ENCODE measurements around the gene RBM38.
"Not testable (repeated sequence)": the region's sequence is repeated elsewhere in the genome, so short reads cannot be mapped to it uniquely, and the experiment has no call there.

Gene RBM38

DNA sequence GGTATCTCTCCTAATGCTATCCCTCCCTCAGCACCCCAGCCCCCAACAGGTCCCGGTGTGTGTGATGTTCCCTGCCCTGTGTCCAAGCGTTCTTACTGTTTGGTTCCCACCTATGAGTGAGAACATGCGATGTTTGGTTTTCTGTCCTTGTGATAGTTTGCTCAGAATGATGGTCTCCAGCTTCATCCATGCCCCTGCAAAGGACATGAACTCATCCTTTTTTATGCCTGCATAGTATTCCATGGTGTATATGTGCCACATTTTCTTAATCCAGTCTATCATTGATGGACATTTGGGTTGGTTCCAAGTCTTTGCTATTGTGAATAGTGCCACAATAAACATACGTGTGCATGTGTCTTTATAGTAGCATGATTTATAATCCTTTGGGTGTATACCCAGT is 28.3 kb downstream of the RBM38 start:
- DNase-seq, result not testable (repeated sequence)

DNA sequence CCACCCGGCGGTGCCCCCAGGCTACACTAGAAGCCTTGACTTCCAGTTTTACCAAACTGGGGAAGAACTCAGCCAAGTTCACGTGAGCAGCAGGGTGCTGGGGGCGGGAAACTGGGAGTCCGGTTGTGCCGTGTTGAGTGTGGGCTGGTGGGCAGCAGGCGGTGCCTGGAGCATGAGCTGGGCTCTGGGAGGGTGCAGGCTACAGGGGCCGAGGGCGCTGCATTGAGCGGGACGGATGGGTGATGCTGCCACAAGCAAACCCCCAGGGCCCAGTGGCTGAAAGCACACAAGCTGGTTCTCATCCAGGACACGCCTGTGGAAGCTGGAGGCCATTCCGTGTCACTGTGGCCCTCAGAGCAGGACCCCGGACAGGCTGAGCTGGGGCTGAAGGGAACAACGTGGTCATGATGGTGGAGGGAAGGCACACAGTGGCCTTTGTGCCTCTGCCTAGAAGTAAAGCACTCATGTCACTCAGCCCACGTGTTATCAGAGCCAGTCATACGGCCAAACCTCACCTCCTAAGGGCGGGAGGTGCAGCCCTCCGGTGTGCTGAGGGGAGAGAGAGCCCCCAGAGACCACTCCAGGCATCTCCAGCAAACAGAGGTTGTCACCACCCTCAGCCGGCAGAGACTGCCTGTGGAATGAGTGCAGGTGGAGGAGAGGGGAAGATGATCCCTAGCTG is 29.5 kb downstream of the RBM38 start:
- no peak for DNase-seq

DNA sequence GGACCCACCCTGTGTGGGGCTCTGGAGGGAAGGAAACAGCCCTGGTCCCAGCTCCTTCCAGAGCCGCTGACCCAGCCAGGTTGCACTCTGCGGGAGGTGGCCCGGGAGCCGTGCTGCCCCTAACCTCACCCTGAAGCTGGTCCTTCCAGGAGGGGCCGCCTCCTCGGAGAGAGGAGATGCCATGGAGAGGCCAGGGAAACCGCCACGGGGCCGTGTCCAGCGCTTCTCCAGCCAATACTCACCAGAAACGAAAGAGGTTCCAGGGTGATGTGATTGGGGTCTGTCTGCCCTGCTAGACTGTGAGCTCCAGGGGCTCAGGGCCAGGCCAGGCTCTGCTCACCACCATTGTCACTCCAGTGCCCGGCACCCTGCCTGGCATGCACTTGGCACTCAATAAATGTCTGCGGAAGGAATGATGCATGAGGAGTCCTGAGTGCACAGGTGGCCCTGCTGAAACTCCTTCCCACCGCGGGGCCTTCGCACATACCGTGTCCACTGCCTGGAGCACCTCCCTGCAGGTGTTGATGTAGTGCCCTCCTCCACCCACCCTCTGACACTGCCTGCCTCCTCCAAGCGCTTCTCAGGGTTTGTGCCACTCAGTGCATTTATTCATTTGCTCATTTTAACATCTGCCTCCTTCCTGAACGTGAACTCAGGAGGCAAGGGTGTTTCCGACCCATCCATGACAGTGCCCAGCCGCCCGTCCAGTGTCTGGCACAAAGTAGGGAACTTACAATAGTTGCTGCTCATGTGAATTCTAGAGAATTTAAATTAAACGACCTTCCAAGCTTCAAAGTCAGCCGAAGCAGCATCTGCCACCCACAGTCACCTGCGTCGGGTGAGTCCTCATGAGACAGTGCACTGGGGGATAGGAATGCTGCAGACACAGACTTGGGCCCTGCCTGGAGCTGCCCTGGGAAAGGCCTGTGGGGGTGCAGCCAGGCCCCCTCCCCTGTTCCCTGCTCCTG is 30.3 kb downstream of the RBM38 start:
- no peak for DNase-seq

DNA sequence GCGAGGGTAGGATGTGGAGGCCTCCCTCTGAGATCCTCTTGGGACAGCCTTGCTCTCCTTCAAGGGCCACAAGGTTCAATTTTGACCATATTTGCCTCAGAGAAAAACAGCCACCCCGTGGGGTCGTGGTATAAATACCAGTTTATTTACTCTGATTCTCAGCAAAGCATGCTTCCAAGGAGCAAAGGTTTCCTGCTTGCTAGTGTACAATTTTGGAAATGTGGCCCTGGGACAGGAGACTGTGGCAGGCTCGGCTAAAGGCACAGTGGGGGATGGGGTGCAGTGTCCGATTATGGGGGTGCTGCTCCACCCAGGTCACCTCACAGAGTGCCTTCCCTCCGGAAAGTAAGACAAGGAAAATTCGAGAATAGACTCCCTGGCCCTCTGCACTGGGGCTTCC is 31.1 kb downstream of the RBM38 start:
- no peak for DNase-seq

DNA sequence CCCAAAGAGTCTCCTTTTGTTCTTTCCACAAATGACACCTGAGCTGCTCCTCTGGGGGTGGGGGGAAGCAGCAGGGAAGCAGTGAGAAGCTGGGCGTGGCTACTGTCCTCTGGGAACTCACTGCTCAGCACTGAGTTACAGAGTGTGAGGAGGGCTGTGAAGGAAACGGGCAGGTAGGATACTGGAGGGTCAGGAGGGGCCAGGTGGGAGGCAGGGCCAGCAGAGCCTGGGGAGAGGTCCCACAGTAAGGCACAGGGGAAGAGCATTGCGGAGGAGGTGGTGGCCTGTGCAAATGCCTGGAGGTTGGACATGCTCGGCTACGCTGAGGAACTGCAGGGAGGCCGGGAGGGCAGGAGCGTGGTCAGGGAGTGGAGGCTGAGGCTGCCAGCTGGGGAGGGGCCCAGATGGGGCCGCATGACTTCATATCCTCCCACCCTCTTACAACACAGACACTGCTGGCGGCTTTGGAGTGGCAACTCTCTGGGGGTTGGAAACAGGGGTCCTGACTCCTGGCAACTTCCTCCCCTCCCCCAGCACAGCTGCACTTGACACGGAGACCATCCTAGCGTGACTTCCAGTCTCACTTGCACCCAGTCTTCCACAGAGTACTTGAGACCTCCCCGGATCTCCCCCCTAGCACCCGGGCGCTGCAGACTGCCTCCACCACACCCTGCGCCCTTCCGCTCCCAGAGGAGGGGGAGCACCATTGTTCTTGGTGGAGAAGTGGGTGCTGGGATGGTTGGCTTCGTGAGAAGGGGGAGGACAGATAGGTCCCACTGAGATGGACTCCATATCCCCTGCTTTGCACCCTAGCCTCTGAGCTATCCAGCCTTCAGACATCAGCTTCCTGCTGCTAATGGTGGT is 34.2 kb downstream of the RBM38 start:
- peak; percentile 46 for DNase-seq

DNA sequence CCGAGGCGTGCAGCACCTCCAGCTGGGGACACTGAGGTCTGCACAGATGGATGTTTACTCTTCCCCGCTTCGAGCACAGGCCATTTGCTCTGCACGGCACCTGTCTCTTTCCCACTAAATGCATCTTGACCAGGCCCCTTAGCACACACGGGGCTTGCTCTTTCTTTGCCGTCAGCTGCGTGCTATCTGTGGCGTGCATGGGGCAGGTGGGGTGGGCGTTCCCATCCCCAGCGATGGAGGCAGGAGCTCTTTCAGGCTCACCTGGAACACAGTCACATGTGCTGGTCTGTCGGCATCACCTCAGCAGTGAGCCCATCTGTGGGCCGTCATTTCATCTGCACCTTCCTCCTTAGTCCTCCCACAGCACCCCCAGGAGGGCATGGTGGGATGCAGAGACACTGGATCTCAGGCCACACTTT is 35.1 kb downstream of the RBM38 start:
- DNase-seq, result no peak

DNA sequence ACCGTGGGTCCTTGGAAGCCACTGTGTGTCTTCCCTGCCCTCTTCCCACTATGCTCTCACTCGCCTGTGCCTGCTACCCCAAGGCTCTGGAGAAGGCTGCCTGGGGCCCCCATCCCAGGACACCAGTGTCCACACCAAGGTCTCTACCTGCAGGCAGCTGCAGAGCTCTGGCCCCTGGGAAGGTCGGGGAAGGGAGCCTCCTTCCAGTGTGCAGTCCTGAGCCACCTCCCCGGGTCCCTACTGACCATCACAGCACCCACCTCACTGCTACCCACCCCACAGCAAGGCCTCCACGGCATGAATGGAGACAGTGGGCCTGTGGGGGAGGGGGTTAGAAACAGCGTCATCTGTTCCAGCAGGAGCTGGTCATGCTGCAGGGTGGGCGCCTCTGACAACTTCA is 35.6 kb downstream of the RBM38 start:
- DNase-seq, result no peak

DNA sequence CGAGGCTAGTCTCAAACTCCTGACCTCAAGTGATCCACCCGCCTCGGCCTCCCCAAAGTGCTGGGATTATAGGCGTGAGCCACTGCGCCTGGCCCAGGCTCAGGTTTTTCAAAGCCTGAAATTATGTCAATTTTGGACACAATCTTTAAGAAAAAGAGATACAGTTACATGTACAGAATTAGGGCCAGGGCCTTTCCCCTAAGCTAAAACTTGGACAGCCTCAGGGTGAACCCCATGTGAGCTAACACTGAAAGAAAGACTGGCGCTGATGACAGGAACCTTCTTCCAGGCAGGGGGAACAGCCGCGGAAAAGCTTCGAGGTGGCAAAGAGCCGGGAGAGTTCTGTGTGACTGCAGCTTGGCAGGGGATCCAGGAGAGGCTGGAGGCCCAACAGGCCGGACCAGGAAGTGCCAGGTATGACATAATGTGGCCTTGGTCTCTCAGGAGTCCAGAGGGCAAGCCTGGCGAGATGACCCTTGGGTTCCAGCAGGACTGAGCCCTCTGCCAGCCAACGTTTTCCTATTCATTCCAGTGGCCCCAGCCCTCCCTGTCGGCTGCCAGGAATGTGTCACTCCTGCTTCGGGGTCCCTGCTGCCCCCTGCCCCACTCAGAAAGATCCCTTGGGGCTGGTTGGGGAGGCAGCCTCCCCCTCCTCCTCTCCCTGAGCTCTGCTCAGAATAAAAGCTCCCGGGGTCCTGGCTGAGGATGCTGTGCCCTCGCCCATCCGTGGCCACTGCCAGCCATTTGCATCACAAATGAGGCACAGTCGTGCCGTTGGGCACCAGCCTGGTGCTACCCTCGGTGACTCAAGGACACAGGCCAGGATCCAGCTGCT is 37.3 kb downstream of the RBM38 start:
- no peak for DNase-seq

DNA sequence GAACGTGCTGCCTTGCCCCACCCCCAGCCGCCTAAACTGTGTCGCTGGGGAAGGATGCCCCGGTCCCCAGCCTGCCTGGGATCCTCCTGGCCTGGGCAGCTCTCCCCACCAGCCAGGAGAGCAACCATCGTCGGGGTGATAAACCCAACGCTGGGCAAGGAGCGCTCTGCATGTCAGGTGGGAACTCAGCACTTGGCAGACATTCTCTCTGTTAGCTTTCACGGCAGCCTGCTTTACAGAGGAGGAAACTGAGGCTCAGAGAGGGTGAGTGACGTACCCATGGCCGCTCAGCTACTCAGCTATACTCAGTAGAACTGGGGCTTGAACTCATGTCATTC is 37.9 kb downstream of the RBM38 start:
- DNase-seq, result no peak

DNA sequence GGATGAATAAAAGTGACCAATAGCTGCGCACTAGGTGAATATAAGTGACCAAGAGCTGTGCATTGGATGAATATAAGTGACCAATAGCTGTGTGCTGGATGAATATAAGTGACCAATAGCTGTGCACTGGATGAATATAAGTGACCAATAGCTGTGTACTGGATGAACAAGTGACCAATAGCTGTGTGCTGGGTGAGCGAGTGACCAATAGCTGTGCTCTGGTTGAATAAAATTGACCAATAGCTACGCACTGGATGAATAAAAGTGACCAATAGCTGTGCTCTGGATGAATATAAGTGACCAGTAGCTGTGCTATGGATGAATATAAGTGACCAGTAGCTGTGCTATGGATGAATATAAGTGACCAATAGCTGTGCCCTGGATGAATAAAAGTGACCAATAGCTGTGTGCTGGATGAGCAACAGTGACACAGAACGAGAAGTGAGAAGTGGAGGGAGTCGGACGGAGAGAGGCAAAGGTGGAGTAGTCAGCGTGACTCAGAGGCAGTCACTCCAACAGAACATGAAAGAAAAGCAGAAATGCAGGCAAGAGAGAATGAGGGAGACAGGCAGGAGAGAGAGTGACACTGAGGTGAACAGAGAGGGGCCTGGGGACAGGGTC is 38.5 kb downstream of the RBM38 start:
- no peak for DNase-seq

DNA sequence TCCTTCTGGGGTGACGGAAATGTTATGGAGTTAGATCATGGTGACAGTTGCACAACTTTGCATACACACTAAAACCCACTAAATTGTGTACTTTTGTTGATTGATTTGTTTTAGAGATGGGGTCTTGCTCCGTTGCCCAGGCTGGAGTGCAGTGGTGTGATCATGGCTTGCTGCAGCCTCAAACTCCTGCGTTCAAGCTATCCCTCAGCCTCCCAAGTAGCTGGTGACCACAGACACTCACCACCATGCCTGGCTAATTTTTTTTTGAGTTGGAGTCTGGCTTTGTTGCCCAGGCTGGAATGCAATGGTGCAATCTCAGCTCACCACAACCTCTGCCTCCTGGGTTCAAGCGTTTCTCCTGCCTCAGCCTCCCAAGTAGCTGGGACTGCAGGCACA is 39.0 kb downstream of the RBM38 start:
- DNase-seq, result not testable (repeated sequence)

DNA sequence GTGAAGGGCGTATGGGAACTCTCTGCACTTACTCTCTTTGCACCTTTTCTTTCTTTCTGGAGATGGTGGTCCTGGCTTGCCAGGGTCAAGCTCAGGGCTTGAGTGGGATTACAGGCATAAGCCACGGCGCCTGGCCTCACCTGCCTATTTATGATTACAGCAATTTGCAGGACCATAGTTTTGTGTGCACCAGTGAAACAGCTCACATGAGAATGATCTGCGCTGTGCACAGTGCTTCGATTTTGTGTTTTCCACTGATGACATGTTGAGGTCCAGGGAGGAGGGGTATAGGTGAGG is 40.3 kb downstream of the RBM38 start:
- no peak for DNase-seq

DNA sequence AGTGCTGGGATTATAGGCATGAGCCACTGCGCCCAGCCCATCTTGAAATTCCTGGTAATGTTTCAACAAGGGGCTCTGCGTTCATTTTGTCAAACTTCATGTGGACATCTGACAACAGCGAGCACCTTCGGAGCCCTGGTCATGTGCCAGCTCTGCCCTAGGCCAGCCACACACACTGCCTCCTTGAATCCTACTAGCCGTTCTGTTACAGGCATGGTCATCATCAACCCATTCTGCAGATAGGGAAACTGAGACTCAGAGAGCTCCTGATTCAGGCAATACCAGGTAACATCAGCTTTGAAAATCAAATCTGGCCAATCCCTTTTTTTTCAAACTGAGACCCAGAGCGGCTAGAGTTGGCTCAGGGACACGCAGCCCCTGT is 41.3 kb downstream of the RBM38 start:
- no peak for DNase-seq

DNA sequence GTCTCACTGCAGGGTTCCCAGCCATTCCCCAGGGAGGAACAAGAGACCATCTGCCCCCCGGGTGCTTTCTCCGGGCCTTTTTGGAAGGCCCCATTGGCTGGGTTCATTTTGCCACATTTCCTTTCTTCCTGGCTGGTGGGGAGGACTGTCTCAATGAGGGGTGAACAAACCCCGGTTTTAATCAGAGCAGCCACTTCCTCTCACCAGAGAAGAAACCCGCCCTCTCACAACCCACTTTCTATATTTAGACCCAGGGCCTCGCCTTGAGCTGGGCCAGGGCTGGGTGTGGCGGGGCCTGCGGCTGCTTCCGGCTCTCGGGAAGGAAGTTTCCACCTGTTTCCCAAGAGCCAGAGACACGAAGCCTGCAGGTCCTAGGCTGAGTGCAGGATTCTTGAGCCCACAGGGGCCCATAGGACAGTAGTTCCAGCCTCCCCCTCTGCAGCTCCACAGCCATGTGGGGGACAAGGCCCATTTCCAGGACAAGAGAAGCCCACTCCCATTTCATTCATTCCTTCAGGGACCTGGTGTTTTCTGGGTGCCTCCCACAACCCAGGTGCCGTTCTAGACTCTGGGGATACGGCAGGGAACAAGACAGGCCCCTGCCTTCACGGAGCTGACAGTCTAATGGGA is 41.8 kb downstream of the RBM38 start:
- no peak for DNase-seq

DNA sequence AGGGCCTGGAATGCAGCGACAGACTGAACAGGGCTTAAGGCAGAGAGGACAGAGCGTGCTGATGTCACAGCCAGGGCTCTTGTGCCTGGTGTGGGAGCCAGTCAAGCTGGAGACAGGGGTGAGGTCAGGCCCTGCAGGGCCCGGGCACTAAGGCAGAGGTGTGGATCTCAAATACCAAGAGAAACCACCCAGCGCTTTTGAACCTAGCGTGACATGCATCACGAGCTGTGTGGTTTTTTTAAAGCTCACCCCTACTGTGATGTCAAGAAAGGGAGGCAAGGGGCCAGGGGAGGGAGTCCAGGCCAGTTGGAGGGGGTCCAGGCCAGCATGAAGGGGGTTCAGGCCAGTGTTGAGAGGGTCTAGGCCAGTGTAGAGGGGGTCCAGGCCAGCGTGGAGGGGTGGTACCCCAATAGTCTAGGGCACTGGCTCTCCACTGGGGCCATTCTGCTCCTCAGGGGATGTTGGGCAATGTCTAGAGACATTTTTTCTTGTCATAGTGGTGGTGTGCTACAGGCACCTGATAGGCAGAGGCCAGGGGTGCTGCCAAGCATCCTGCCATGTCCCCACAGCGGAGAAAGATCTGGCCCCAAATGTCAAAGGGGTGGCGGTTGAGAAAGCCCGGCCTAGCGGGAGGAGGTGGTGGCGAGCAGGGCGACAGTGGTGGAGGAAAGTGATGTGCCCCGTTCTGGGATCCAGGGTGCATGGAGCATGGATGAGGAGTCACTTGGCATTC is 42.6 kb downstream of the RBM38 start:
- no peak for DNase-seq

DNA sequence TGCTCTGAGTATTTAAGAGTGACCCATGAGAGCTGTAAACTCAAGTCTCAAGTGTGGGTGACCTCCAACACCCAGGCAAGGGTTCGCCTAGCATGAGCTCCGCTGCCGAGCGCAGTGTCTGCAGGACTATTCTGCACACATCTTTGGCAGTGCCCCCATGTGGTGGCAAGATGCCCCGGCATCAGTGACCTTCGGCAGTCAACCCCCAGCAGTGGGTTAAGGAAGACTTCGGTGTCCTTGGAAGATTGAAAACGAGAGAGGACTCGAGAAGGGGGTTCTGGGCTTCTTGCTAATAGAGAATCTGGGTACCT is 43.1 kb downstream of the RBM38 start:
- no peak for DNase-seq

DNA sequence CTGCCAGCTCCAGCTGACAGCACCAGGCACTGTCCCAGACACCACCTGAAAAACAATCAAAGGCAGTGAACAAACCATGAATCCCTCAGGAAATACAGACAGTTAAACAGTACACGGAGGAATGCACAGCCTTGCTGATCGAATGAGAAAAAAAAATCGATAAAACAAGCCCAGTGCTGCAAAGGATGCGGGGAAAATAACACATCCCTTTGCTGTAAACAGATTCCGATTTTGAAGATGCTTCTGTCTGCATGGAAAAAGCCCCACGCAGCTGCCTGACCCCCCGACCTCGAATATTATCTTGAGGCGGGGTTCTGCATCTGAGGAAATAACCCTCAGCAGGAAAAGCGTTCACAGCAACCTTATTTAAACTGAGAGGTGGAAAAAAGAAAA is 43.9 kb downstream of the RBM38 start:
- peak; percentile 64 for DNase-seq

DNA sequence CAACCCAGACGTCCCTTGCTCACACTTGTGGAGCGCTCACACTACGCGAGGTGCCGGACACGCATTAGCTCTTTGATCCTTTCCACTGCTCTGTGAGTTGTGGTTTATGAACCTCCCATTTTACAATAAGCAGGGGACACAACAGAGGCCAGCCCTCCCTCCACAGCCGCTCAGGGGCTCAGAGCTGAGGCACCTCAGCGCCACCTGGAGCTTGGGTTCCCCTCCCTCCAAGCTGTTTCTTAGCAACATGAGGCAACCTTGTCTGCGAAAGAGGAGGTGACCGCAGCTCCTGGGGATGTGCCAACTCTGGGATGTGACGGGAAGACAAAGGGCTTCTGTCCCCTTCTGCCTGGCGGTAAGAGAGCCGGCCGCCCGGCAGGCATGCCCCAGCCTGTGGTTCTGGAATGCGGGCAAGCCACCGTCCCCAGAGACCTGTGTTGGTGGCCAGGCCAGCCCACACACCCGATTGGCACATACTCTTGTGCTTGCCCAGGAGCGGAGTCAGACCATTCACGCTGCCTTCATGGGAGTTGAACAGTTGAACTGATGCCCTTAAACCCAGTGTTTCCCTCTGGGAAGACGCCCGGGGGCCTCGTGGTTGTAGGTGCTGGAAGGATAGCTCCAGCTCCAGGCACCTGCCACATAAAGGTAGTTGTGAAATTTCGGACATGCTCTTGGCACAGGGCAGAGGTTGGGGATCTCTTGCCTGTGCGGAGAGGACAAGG is 44.5 kb downstream of the RBM38 start:
- peak; percentile 97 for DNase-seq

DNA sequence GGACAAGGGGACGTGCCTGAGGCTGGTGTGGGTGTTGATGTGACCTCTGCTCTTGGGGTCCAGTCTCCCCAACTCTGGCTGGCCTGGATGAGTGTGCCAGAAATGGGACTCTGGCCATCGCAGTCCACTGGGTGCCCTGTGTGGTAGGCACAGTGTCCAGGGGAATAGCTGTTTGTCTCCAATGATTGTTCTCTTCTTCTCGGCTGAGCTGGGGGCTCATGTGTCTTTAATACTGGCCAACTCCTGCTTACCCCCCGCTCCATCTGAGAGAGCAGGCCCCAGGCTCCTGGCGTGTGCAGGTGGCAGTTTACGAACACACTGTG is 45.0 kb downstream of the RBM38 start:
- DNase-seq, result peak; percentile 41

DNA sequence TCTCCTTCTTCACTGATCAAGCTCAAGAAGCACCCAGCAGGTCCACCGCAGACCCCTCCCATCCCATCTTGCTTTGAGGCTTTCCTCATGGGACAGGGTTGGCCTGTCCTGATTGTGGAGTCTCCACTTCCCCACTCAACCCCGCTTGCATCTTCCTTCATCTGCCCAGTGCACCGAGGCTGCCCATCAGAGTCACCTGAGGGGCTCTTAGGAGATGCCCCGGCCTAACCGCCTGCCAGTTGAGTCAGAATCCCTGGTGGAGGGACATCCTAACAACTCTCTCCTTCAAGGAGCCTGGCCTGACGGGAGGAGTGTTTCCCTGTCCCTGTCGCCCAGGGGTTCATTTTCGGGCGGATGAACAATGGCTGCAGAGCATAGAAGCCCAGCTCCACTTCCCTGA is 46.1 kb downstream of the RBM38 start:
- DNase-seq, result no peak
